HCT116 (cell line): Measurements from ENCODE around the gene GNLY.
A peak's percentile ranks its signal among the peaks of the same experiment; 100 is the strongest.

Experiments
- CEBPB ChIP-seq: IDR thresholded peaks from 2 replicates; pipeline ENCODE4 v1.6.1; 2012; ENCODE audit warnings: low read depth
- EGR1 ChIP-seq: IDR thresholded peaks from 2 replicates; pipeline ENCODE4 v1.6.1; 2012; ENCODE audit warnings: low read depth
- POLR2A ChIP-seq: IDR thresholded peaks from 2 replicates; pipeline ENCODE4 v1.7.0; 2011; ENCODE audit warnings: borderline replicate concordance; ENCODE audit not compliant: insufficient read depth, insufficient read length; ENCODE audit errors: extremely low read depth
- POLR2AphosphoS5 ChIP-seq: IDR thresholded peaks from 2 replicates; pipeline ENCODE4 v1.6.1; 2011; ENCODE audit warnings: mild to moderate bottlenecking, low read depth, low read length, moderate library complexity
- YY1 ChIP-seq: IDR thresholded peaks from 2 replicates; pipeline ENCODE4 v1.6.1; 2011; ENCODE audit warnings: low read length, low read depth, moderate library complexity, mild to moderate bottlenecking; ENCODE audit not compliant: insufficient replicate concordance; ENCODE audit errors: extremely low read depth
- ZNF274 ChIP-seq: fragments of 200-500 bp; sonication (Bioruptor generic); IDR thresholded peaks from 2 replicates; pipeline ENCODE4 v1.6.1; 2014; ENCODE audit warnings: mild to moderate bottlenecking, low read depth, low read length, inconsistent platforms
- TF ChIP-seq, protein P1 (sequence below), 3 experiments: fragments of 200-600 bp in 1 of 3; sonication (generic) in 1 of 3; IDR thresholded peaks in 2 of 3; conservative IDR thresholded peaks in 1 of 3; 2 replicates each; pipeline ENCODE4 v1.5.1; 2012 to 2017; ENCODE audit warnings: low read depth in 2 of 3, low read length in 2 of 3, antibody characterized with exemption in 1 of 3, borderline replicate concordance in 1 of 3, control low read depth in 1 of 3, mild to moderate bottlenecking in 1 of 3, mixed read lengths in 1 of 3, mixed run types in 1 of 3, moderate library complexity in 1 of 3; ENCODE audit not compliant: insufficient read depth in 1 of 3
- TF ChIP-seq, protein P2 (sequence below): IDR thresholded peaks from 2 replicates; pipeline ENCODE4 v1.6.1; 2012

GRCh38 chr2:85728883-85729824 lies 35.0 kb downstream of the GNLY start:
- TF ChIP-seq POLR2A (no peak), ZNF274 (no peak), POLR2AphosphoS5 (no peak), CEBPB (no peak), YY1 (no peak), EGR1 (no peak)
- TF ChIP-seq, protein P1, sequence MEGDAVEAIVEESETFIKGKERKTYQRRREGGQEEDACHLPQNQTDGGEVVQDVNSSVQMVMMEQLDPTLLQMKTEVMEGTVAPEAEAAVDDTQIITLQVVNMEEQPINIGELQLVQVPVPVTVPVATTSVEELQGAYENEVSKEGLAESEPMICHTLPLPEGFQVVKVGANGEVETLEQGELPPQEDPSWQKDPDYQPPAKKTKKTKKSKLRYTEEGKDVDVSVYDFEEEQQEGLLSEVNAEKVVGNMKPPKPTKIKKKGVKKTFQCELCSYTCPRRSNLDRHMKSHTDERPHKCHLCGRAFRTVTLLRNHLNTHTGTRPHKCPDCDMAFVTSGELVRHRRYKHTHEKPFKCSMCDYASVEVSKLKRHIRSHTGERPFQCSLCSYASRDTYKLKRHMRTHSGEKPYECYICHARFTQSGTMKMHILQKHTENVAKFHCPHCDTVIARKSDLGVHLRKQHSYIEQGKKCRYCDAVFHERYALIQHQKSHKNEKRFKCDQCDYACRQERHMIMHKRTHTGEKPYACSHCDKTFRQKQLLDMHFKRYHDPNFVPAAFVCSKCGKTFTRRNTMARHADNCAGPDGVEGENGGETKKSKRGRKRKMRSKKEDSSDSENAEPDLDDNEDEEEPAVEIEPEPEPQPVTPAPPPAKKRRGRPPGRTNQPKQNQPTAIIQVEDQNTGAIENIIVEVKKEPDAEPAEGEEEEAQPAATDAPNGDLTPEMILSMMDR (IDR thresholded peaks at IDR 0.05 in 2 of 3, conservative IDR thresholded peaks at IDR 0.05 in 1 of 3; ENCODE audit: borderline replicate concordance in 1 of 3, insufficient read depth in 1 of 3, low read depth in 2 of 3, low read length in 2 of 3), result peak; percentile 95 to 99 (median 96)
- TF ChIP-seq, protein P2, sequence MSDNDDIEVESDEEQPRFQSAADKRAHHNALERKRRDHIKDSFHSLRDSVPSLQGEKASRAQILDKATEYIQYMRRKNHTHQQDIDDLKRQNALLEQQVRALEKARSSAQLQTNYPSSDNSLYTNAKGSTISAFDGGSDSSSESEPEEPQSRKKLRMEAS, result no peak
